K562 (cell line): ENCODE results near the gene SYNGR4. TPM values are rescaled to one million over a fixed set of nuclear protein-coding genes. Genes with fewer than 3 reads are reported as not detected.

ENCODE experiments used
- CBX3 ChIP-seq, 2 experiments: IDR thresholded peaks; 1 replicate in 1 of 2; 2 replicates in 1 of 2; pipeline ENCODE4 v1.6.1; 2012; ENCODE audit warnings: inconsistent platforms in 2 of 2, low read length in 2 of 2, borderline replicate concordance in 1 of 2, control low read depth in 1 of 2
- FOXK2 ChIP-seq, 2 experiments: fragments of 450-650 bp; IDR thresholded peaks in 1 of 2; conservative IDR thresholded peaks in 1 of 2; 2 replicates each; pipeline ENCODE4 v1.6.1; 2016; ENCODE audit warnings: low read depth in 2 of 2, mild to moderate bottlenecking in 1 of 2
- GABPB1 ChIP-seq: sonication (generic); formaldehyde crosslinking; IDR thresholded peaks from 2 replicates; pipeline ENCODE4 v1.8.0; 2022; ENCODE audit warnings: mild to moderate bottlenecking, missing genetic modification reagents
- HDGF ChIP-seq: fragments of 450-650 bp; IDR thresholded peaks from 2 replicates; pipeline ENCODE4 v1.6.1; 2016
- L3MBTL2 ChIP-seq: fragments of 450-650 bp; IDR thresholded peaks from 2 replicates; pipeline ENCODE4 v1.6.1; 2016; ENCODE audit warnings: mild to moderate bottlenecking, moderate library complexity
- POLR2A ChIP-seq: fragments of 450-650 bp; conservative IDR thresholded peaks from 2 replicates; pipeline ENCODE4 v1.6.1; 2016
- POLR2AphosphoS5 ChIP-seq: IDR thresholded peaks from 2 replicates; pipeline ENCODE4 v1.6.1; 2011; ENCODE audit warnings: mild to moderate bottlenecking, low read depth, low read length, moderate library complexity; ENCODE audit not compliant: control insufficient read depth, insufficient read depth
- POLR2G ChIP-seq: fragments of 200-400 bp; formaldehyde crosslinking; IDR thresholded peaks from 2 replicates; pipeline ENCODE4 v1.6.1; 2017; ENCODE audit warnings: low read depth, mild to moderate bottlenecking, antibody characterized with exemption, low read length, moderate library complexity
- SIN3A ChIP-seq, 2 experiments: fragments of 150-350 bp in 1 of 2; IDR thresholded peaks; 2 replicates each; pipeline ENCODE4 v1.6.1; 2011 to 2016; ENCODE audit warnings: borderline replicate concordance in 2 of 2, low read depth in 2 of 2, low read length in 2 of 2, mild to moderate bottlenecking in 2 of 2, moderate library complexity in 2 of 2; ENCODE audit not compliant: control insufficient read depth in 1 of 2
- TCF3 ChIP-seq: sonication (generic); formaldehyde crosslinking; IDR thresholded peaks from 2 replicates; pipeline ENCODE4 v1.4.0; 2020; ENCODE audit warnings: mild to moderate bottlenecking, missing genetic modification reagents
- polyA plus RNA-seq, 8 experiments: library from polyadenylated mRNA; depleted of rRNA in 4 of 8; stranded (reverse) in 5 of 8; unstranded in 3 of 8; fragments of >200 nt; fragmentation: Nextera tagmentation in 2 of 8; fragmentation: Illumina TruSeq in 1 of 8; extraction: Ambion mirVana in 2 of 8; extraction: Trizol in 1 of 8; gene quantifications; 2 replicates each; pipeline versions ENCODE4 v1.2.1 to v1.2.3, GENCODE V29; 2011 to 2014; ENCODE audit warnings: inconsistent platforms in 1 of 8, missing spikeins in 1 of 8
- total RNA-seq, 7 experiments: library from RNA; depleted of rRNA in 6 of 7; stranded (reverse); fragments of >200 nt in 6 of 7; fragmentation: Illumina TruSeq in 2 of 7; extraction: Trizol in 2 of 7; gene quantifications; 2 replicates each; pipeline versions ENCODE4 v1.2.1 to v1.2.3, GENCODE V29; 2011 to 2021; ENCODE audit warnings: low replicate concordance in 1 of 7
- TF ChIP-seq, protein P1 (sequence below), 2 experiments: fragments of 450-650 bp; formaldehyde crosslinking in 1 of 2; IDR thresholded peaks; 2 replicates each; pipeline versions ENCODE4 v1.4.0 to v1.6.1; 2014 to 2020; ENCODE audit warnings: mild to moderate bottlenecking in 2 of 2, borderline replicate concordance in 1 of 2, low read depth in 1 of 2
- TF ChIP-seq, protein P2 (sequence below): sonication (generic); formaldehyde crosslinking; IDR thresholded peaks from 2 replicates; pipeline ENCODE4 v1.9.0; 2022; ENCODE audit warnings: mild to moderate bottlenecking, missing genetic modification reagents
- TF ChIP-seq, protein P3 (sequence below), 2 experiments: fragments of 450-650 bp; IDR thresholded peaks; 2 replicates each; pipeline ENCODE4 v1.6.1; 2018; ENCODE audit warnings: mild to moderate bottlenecking in 2 of 2, low read depth in 1 of 2; ENCODE audit not compliant: partially characterized antibody in 2 of 2

SYNGR4 gene
- total and polyA plus RNA-seq, 9 of the 15 experiments (the other 6 are each of a cell fraction or from before 2014, with no cell fraction given): 0.07 to 0.14 TPM; not detected in 7

DNA sequence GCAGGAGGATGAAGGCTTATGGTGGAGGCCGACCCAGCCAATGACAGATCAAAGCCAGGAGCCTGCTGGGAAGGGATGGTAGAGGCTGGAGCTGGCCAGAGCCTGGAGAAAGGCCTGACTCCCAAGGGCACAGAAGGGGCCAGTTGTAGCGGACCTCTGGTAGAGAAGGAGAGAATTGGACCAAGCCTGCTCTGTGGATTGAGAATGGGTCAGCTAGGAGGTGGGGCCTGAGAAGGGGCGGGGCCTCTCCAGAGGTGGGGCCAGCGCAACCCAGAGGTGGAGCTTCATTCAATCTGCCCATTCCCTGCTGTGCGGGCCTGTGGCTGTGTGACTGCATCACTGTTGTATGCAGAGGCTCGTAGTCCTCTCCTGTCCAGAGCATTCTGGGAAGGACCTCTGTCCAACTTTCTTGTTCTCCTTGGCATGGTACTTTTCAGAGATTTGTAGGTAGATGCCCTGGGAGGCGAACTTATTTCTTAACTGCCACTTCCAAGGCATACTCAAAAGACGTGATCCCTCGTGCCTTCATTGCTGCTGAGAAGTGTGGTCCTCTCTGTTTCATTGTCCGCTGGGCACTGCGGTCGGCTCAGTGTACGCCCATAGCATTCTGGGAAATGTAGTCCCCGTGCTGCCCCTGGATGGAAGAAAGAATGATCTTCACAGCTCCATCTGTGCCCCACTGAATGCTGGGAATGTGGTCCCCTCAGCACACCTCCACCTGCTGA, 36.0 kb downstream of the SYNGR4 start (continued):
- TF ChIP-seq SIN3A (IDR thresholded peaks at IDR 0.05; ENCODE audit: borderline replicate concordance in 2 of 2, control insufficient read depth in 1 of 2, low read depth in 2 of 2, low read length in 2 of 2) (0 out of 4 replicates have a peak, but pooled peaks of 1 of the 2 experiments have one; percentile 0), L3MBTL2 (peak; percentile 52; the same call in 1 of the 2 replicates), GABPB1 (peak; percentile 44; the same call in 1 of the 2 replicates), POLR2AphosphoS5 (peak; percentile 41; the same call in 1 of the 2 replicates), TCF3 (CRISPR knock-in tag) (no peak), FOXK2 (conservative IDR thresholded peaks at IDR 0.05 in 1 of 2, IDR thresholded peaks at IDR 0.05 in 1 of 2; ENCODE audit: low read depth in 2 of 2) (no peak), POLR2A (peak; percentile 37; the same call in 1 of the 2 replicates), HDGF (0 out of 2 replicates have a peak, but pooled peaks have one; percentile 17), POLR2G (peak; percentile 47; the same call in 1 of the 2 replicates), CBX3 (IDR thresholded peaks at IDR 0.05; ENCODE audit: borderline replicate concordance in 1 of 2, low read length in 2 of 2) (no peak; a peak in 1 of 3 replicates)
- TF ChIP-seq, protein P1, sequence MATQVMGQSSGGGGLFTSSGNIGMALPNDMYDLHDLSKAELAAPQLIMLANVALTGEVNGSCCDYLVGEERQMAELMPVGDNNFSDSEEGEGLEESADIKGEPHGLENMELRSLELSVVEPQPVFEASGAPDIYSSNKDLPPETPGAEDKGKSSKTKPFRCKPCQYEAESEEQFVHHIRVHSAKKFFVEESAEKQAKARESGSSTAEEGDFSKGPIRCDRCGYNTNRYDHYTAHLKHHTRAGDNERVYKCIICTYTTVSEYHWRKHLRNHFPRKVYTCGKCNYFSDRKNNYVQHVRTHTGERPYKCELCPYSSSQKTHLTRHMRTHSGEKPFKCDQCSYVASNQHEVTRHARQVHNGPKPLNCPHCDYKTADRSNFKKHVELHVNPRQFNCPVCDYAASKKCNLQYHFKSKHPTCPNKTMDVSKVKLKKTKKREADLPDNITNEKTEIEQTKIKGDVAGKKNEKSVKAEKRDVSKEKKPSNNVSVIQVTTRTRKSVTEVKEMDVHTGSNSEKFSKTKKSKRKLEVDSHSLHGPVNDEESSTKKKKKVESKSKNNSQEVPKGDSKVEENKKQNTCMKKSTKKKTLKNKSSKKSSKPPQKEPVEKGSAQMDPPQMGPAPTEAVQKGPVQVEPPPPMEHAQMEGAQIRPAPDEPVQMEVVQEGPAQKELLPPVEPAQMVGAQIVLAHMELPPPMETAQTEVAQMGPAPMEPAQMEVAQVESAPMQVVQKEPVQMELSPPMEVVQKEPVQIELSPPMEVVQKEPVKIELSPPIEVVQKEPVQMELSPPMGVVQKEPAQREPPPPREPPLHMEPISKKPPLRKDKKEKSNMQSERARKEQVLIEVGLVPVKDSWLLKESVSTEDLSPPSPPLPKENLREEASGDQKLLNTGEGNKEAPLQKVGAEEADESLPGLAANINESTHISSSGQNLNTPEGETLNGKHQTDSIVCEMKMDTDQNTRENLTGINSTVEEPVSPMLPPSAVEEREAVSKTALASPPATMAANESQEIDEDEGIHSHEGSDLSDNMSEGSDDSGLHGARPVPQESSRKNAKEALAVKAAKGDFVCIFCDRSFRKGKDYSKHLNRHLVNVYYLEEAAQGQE (IDR thresholded peaks at IDR 0.05; ENCODE audit: borderline replicate concordance): peak; percentile 39
- TF ChIP-seq, protein P1 (CRISPR knock-in tag; IDR thresholded peaks at IDR 0.05; ENCODE audit: low read depth): no peak
- TF ChIP-seq, protein P2, sequence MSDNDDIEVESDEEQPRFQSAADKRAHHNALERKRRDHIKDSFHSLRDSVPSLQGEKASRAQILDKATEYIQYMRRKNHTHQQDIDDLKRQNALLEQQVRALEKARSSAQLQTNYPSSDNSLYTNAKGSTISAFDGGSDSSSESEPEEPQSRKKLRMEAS: 0 out of 2 replicates have a peak, but pooled peaks have one; percentile 9
- TF ChIP-seq, protein P3, sequence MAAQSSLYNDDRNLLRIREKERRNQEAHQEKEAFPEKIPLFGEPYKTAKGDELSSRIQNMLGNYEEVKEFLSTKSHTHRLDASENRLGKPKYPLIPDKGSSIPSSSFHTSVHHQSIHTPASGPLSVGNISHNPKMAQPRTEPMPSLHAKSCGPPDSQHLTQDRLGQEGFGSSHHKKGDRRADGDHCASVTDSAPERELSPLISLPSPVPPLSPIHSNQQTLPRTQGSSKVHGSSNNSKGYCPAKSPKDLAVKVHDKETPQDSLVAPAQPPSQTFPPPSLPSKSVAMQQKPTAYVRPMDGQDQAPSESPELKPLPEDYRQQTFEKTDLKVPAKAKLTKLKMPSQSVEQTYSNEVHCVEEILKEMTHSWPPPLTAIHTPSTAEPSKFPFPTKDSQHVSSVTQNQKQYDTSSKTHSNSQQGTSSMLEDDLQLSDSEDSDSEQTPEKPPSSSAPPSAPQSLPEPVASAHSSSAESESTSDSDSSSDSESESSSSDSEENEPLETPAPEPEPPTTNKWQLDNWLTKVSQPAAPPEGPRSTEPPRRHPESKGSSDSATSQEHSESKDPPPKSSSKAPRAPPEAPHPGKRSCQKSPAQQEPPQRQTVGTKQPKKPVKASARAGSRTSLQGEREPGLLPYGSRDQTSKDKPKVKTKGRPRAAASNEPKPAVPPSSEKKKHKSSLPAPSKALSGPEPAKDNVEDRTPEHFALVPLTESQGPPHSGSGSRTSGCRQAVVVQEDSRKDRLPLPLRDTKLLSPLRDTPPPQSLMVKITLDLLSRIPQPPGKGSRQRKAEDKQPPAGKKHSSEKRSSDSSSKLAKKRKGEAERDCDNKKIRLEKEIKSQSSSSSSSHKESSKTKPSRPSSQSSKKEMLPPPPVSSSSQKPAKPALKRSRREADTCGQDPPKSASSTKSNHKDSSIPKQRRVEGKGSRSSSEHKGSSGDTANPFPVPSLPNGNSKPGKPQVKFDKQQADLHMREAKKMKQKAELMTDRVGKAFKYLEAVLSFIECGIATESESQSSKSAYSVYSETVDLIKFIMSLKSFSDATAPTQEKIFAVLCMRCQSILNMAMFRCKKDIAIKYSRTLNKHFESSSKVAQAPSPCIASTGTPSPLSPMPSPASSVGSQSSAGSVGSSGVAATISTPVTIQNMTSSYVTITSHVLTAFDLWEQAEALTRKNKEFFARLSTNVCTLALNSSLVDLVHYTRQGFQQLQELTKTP (IDR thresholded peaks at IDR 0.05; ENCODE audit: low read depth in 1 of 2, partially characterized antibody in 2 of 2): peak in 1 of 2 experiments; percentile 93
